Activated CD4-positive, alpha-beta T cell treated with anti-CD3 and anti-CD28 coated beads, Interleukin-2, amount 10 ng/mL, durations not matched to agents 7 days and 5 days (primary cell): ENCODE data around the gene TMUB1. TPM values are rescaled to one million over a fixed set of nuclear protein-coding genes. Genes with fewer than 3 reads are reported as not detected.
A peak's percentile ranks its signal among the peaks of the same experiment; 100 is the strongest.

ENCODE experiments used
- CTCF ChIA-PET: fragments of 350-600 bp; sonication (Branson Sonifier 250); formaldehyde crosslinking; loops from one replicate; lab custom pipeline; 2021; ENCODE audit warnings: antibody characterized with exemption; lab: Charles Lee
- POLR2A ChIA-PET: fragments of 350-600 bp; sonication (Branson Sonifier 250); formaldehyde crosslinking; loops from one replicate; lab custom pipeline; 2021; ENCODE audit warnings: antibody characterized with exemption; lab: Charles Lee
- DNase-seq: peaks from one replicate; pipeline ENCODE4 v3.0.0-alpha.2; 2020
- H3K27ac Mint-ChIP-seq: one replicate; pipeline ENCODE4 v1.8.0; 2021; ENCODE audit warnings: mild to moderate bottlenecking, moderate library complexity, mixed read lengths
- H3K27me3 Mint-ChIP-seq: one replicate; pipeline ENCODE4 v1.8.0; 2021; ENCODE audit warnings: mixed read lengths
- H3K36me3 Mint-ChIP-seq: one replicate; pipeline ENCODE4 v1.8.0; 2021; ENCODE audit warnings: low read depth, mixed read lengths
- H3K4me1 Mint-ChIP-seq: one replicate; pipeline ENCODE4 v1.8.0; 2021; ENCODE audit warnings: mixed read lengths
- H3K4me3 Mint-ChIP-seq: one replicate; pipeline ENCODE4 v1.8.0; 2021; ENCODE audit warnings: mild to moderate bottlenecking, moderate library complexity, mixed read lengths
- H3K9me3 Mint-ChIP-seq: one replicate; pipeline ENCODE4 v1.8.0; 2021; ENCODE audit warnings: mixed read lengths
- total RNA-seq, 2 experiments: library from RNA; stranded (reverse); gene quantifications; one replicate each; pipeline ENCODE4 v1.2.3, GENCODE V29; 2021

Gene TMUB1
- total RNA-seq, 2 experiments from 2014 or later: 73.7 to 77.1 TPM

DNA sequence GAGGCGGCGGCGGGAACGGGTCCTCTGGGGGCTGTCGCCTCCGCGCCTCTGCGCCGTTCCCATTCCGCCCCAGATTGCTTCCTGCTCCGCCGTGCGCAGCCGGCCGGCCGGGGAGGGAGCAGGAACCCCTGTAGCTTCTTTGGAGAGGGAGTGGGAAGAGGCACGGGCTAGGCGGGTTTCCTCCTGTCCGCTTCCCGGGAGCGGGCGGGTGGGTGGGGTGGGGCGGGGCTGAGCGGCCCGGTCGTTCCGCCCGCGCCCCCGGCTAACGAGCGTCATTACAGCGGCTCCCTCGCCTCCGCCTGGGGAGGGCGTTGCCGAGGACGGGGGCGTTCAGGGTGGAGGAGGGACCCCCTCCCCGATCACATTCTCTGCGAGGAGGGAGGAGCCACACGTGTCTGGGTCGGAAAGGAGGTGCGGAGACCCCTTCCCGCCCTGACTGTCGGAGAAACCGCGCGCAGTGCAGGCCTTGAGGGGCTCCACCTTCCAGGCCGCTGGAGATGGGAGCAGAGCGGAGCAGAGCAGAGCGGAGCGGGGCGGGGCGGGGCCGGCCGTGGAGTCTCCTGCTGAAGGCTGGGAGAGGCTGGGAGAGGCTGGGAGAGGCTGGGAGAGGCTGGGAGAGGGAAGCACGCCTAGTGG lies 42.7 kb upstream of the TMUB1 start:
- peaks cover 5% of the 10 kb centered on the region for H3K4me1 Mint-ChIP-seq
- CTCF ChIA-PET: no interaction called here
- no peaks in the 10 kb centered on the region for H3K9me3 Mint-ChIP-seq

DNA sequence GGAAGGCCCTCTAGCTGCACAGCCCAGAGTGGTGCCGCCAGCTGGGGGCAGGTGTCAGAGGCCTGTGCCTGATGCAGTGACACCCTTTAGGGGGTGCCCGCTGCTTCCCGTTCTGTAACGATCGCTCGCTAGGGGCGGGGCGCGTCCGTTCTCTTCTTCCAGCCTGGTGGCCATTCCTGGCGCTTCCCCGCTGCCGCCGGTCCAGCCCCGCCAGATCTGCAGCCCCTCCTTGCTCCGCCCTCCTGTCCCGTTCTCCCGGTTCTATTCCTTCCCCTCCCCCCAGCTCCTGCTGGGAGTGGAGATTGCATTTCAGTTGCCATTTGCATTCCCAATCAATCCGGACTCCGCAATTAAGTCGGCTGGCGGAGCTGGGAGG lies 42.2 kb upstream of the TMUB1 start:
- ChIA-PET CTCF (no interaction called here), POLR2A (no interaction called here)
- H3K4me3 Mint-ChIP-seq: no peak overlapping the region

More for the DNA sequence above, 42.7 kb upstream of the TMUB1 start:
- H3K27me3 Mint-ChIP-seq: no peaks in the 10 kb centered on the region
- no peak overlapping the region for H3K27ac Mint-ChIP-seq
- no peak overlapping the region for H3K4me3 Mint-ChIP-seq
- no peak for DNase-seq
- POLR2A ChIA-PET: no interaction called here
- no peaks in the 10 kb centered on the region for H3K36me3 Mint-ChIP-seq

DNA sequence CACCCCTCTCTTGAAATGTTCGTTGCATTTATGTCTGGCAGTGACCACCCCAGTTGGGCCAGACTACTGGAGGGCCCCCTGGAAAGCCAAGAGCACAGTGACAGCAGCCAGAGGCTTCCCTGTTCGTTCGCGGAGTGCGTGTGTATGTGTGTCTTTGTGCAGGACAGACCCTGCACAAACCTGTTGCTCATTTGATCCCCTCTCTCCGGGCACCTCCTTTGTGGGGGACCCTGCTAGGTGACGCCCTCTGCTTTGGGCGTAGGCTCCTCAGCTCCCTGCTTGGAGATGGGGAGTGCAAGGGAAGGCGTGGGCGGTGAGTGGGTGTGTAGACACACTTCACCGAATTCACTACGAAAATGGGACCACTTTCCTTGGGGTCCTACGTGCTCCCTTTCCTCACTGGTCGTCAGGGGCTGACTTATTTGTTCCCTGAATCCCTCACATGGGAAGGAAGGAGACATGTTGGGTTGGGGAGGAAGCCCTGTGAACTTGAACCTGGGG lies 41.7 kb upstream of the TMUB1 start:
- no peak overlapping the region for H3K27ac Mint-ChIP-seq
- ChIA-PET CTCF (interaction anchor here (0.6 to 1.9 kb wide), 8 partner anchors 11 to 236 kb away, joined by 3 to 18 read pairs (median 5); no protein-coding TSS in a partner anchor), POLR2A (no interaction called here)
- peaks cover 1% of the 10 kb centered on the region for H3K4me1 Mint-ChIP-seq
- DNase-seq: no peak
- H3K27me3 Mint-ChIP-seq: no peaks in the 10 kb centered on the region
- no peak overlapping the region for H3K4me3 Mint-ChIP-seq
- H3K9me3 Mint-ChIP-seq: no peaks in the 10 kb centered on the region
- H3K36me3 Mint-ChIP-seq: no peaks in the 10 kb centered on the region

More for the DNA sequence above, 42.2 kb upstream of the TMUB1 start:
- H3K4me1 Mint-ChIP-seq: peaks cover 5% of the 10 kb centered on the region
- no peak overlapping the region for H3K27ac Mint-ChIP-seq
- H3K36me3 Mint-ChIP-seq: no peaks in the 10 kb centered on the region
- no peaks in the 10 kb centered on the region for H3K9me3 Mint-ChIP-seq
- H3K27me3 Mint-ChIP-seq: no peaks in the 10 kb centered on the region
- DNase-seq: no peak

DNA sequence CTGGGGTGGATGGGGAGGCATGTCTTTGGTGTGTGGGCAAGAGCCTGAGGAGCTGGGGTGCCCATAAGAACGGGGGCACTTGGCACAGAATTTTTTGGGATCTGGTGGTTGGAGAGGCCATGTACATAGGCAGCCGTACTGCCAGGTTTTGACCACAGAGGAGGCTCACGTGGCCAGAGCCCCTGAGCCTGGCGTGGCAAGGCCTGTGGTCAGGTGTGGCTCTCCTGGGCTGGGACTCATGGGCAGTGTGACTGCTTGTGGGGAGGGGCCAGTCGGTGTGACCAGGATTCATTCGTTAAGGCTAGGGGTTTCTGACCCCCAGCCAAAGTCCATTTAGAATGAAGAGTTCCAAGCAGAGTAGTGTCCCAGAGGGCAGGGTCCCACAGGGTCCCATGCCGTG lies 41.2 kb upstream of the TMUB1 start:
- POLR2A ChIA-PET: no interaction called here

DNA sequence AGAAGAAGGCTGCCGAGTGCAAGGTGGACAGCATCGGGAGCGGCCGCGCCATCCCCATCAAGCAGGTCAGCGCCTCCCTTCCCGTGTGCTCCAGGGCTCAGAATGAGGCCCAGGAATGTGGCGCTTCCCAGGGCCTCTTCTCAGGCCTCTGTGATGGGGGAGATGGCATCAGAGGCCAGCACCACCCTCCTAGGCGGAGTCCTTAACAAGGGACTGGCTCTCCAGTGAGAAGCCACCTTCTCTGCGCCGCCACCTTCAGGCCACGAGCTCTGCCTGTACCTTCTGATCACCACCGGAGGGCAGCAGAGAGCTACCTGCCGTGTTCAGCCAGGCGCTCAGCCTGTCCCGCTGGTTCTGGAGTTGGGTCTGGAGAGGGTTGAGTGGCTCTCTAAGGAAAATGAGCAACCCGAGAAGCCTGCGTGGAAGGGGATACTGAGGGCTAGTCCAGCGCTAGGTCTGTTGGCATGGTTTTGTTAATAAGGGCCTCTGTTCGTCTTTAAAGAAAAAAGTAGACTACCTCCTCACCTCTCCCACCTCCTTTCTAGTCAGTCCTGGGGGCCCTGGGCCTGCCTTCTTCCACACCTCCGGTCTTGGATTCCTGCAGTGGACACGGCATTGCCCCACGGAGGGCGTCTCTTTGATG lies 40.6 kb upstream of the TMUB1 start:
- no peak overlapping the region for H3K27ac Mint-ChIP-seq
- H3K9me3 Mint-ChIP-seq: no peaks in the 10 kb centered on the region
- H3K36me3 Mint-ChIP-seq: no peaks in the 10 kb centered on the region
- CTCF ChIA-PET: interaction anchor here (0.6 to 1.9 kb wide), 28 partner anchors 9 to 235 kb away, joined by 3 to 18 read pairs (median 3); no protein-coding TSS in a partner anchor
- POLR2A ChIA-PET: no interaction called here
- H3K27me3 Mint-ChIP-seq: no peaks in the 10 kb centered on the region
- no peaks in the 10 kb centered on the region for H3K4me1 Mint-ChIP-seq
- peak; percentile 89 for DNase-seq
- no peak overlapping the region for H3K4me3 Mint-ChIP-seq

More for the DNA sequence above, 41.2 kb upstream of the TMUB1 start:
- no peaks in the 10 kb centered on the region for H3K36me3 Mint-ChIP-seq
- no peaks in the 10 kb centered on the region for H3K27me3 Mint-ChIP-seq
- H3K4me1 Mint-ChIP-seq: no peaks in the 10 kb centered on the region
- CTCF ChIA-PET: interaction anchor here (0.6 to 1.9 kb wide), 20 partner anchors 8 to 236 kb away, joined by 3 to 18 read pairs (median 3); no protein-coding TSS in a partner anchor
- H3K9me3 Mint-ChIP-seq: no peaks in the 10 kb centered on the region
- DNase-seq: no peak
- no peak overlapping the region for H3K4me3 Mint-ChIP-seq
- no peak overlapping the region for H3K27ac Mint-ChIP-seq

DNA sequence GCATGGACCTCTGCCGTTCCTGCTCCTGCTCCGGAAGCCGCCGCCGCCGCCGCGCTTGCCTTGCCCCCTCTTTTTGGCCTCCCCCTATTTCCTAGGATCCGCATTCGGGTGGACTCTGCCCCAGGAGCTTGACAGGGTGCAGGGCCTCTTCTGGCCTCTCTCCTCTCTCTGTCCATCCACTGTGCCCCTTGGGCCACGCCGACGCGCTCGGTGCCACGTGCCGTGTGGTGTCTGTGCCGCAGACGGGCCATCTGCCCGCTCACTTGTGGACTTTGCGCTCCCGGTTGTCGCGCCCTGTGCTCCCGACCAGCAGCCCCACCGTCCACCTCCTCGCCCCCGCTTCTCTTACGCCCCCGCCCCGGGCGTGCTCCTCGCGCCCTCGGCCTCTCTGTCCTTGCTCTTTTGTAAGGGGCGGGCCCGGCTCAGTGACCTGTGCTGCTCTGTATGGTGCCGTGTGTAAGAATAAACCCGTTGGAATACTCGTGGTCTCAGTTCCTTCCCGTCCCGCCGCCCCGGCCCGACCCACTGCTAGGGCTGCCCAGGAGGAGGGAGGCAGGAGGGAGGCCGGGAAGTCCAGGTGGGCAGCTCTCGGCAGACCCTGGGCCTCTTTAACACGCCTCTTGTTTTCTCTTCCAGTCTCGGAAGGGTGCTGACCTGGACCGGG lies 40.0 kb upstream of the TMUB1 start:
- Mint-ChIP-seq H3K4me3 (no peak overlapping the region), H3K9me3 (no peaks in the 10 kb centered on the region), H3K27ac (no peak overlapping the region), H3K36me3 (no peaks in the 10 kb centered on the region), H3K4me1 (peaks cover 3% of the 10 kb centered on the region), H3K27me3 (no peaks in the 10 kb centered on the region)
- POLR2A ChIA-PET: no interaction called here
- CTCF ChIA-PET: interaction anchor here (0.6 to 1.9 kb wide), 25 partner anchors 9 to 179 kb away, joined by 3 to 18 read pairs (median 3); no protein-coding TSS in a partner anchor
- no peak for DNase-seq

DNA sequence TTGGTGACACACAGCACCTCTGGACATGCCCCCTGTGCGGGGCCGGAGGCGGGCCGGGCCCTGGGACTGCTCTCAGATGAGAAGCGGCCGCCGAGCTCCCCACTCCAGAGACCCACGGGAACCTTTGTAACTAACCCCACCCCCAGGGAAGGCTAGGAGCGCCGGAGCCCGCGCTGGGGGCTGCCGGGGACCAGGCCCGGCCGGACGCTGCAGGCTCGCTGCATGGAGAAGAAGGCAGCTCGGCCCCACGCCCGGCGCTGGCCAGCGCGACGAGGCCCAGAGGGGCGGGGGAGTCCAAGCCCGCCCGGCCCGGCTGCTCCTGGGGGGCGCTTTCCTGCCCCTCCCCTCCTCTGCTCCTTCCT lies 39.5 kb upstream of the TMUB1 start:
- POLR2A ChIA-PET: no interaction called here
- no peaks in the 10 kb centered on the region for H3K36me3 Mint-ChIP-seq
- H3K4me1 Mint-ChIP-seq: peaks cover 3% of the 10 kb centered on the region

DNA sequence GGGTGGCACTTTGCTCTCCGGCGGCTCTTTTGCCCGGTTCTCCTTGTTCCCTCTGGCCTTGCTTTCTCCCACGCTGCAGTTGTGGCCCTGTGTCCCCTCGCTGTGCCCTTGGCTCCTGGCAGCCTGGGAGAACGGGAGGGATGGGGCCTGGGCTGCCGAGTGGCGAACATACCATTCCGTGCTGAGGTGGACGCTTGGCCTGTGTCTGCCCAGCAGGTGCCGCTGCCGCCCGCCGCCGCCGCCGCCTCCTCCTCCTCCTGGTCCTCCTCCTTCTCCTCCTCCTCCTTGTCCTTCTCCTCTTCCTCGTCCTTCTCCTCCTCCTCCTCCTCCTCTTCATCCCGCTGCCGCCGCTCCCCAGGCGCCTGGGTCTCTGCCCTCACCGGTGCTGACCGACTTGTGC lies 39.0 kb upstream of the TMUB1 start:
- Mint-ChIP-seq H3K36me3 (no peaks in the 10 kb centered on the region), H3K4me3 (no peak overlapping the region), H3K27ac (no peak overlapping the region), H3K9me3 (no peaks in the 10 kb centered on the region), H3K27me3 (no peaks in the 10 kb centered on the region), H3K4me1 (peaks cover 6% of the 10 kb centered on the region)
- DNase-seq: no peak
- POLR2A ChIA-PET: no interaction called here
- CTCF ChIA-PET: no interaction called here

More for the DNA sequence above, 39.5 kb upstream of the TMUB1 start:
- Mint-ChIP-seq H3K9me3 (no peaks in the 10 kb centered on the region), H3K27me3 (no peaks in the 10 kb centered on the region), H3K4me3 (no peak overlapping the region), H3K27ac (no peak overlapping the region)
- CTCF ChIA-PET: interaction anchor here (1.2 to 1.9 kb wide), 2 partner anchors 12 to 121 kb away, joined by 3 to 10 read pairs; no protein-coding TSS in a partner anchor
- no peak for DNase-seq

DNA sequence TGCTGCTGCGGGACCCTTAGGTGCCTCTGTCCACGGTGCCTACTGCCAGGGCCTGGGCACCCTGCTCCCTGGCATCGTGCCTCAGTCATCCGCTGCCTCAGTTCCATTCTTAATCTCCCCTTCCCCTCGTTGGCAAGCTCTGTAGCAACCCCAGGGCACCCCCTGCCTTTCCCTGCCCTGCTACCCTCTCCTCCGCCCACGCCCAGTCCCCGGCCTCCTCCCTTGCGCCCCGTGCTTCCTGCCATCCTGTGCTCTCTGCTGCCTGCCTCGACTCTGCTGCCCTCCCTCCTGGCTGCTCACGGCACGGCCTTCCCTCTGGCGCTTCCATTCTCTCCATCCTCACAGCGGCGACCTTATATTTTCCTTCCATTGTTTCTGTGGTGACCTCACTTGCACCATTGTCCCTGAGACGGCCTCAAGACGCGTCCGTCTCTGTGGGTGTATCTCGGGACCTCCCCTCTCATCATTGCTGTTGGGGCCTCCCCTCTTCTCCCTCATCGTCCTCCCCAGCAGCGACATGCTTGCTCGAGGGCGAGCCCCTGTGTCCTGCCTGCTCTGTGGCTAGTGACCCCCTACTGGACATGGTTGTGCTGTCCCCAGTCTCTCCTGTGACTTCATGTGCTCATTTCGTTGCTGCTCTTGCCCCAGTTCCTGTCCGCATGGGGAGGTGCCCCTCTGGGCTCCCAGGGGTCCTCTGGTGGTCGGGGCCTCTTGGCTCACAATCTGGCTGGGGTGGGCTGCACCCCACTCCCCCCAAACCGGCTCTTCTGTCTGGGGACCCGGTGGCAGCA lies 38.3 kb upstream of the TMUB1 start:
- ChIA-PET POLR2A (no interaction called here), CTCF (no interaction called here)
- H3K4me1 Mint-ChIP-seq: peaks cover 7% of the 10 kb centered on the region
- no peaks in the 10 kb centered on the region for H3K36me3 Mint-ChIP-seq
- no peaks in the 10 kb centered on the region for H3K9me3 Mint-ChIP-seq
- no peak overlapping the region for H3K4me3 Mint-ChIP-seq
- no peak for DNase-seq
- no peaks in the 10 kb centered on the region for H3K27me3 Mint-ChIP-seq
- no peak overlapping the region for H3K27ac Mint-ChIP-seq

DNA sequence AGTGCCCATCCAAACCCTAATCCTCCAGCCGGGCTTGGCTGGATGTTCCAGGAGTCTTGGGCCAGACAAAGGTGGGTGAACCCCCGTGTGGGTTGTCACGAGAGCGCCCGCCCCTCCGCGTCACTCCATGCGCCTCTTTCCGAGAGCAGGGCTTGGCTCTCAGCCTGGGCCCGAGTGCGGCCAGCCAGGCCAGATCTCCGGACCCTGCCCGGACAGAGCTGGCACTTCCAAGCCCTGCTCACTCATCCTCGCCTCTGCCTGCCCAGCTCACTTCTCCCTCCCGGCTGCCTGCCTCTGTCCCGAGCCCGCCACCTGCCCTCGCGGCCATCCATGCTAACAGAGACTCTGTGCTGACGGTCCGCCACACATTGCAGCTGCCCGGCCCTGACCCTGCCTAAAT lies 37.6 kb upstream of the TMUB1 start:
- no peak overlapping the region for H3K4me3 Mint-ChIP-seq
- POLR2A ChIA-PET: no interaction called here
- H3K36me3 Mint-ChIP-seq: no peaks in the 10 kb centered on the region
- no peaks in the 10 kb centered on the region for H3K9me3 Mint-ChIP-seq
- CTCF ChIA-PET: interaction anchor here (0.5 to 1.4 kb wide), 3 partner anchors 13 to 349 kb away, joined by 3 to 4 read pairs (median 4); no protein-coding TSS in a partner anchor
- no peak for DNase-seq
- H3K27ac Mint-ChIP-seq: no peak overlapping the region
- H3K27me3 Mint-ChIP-seq: peaks cover 2% of the 10 kb centered on the region
- peaks cover 7% of the 10 kb centered on the region for H3K4me1 Mint-ChIP-seq

DNA sequence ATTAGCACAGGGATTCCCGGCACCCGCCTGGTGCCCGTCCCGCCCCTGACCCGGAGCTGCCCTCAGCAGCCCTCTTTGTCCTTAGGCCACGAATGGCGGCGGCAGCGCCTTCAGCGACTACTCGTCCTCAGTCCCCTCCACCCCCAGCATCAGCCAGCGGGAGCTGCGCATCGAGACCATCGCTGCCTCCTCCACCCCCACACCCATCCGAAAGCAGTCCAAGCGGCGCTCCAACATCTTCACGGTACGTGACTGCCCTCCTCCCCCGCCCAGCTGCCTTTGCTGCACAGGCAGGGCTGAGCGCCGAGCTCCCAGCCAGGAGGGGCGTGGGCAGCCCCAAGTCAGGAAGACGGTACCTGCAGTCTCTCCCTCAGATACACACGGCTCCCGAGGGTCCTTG lies 36.6 kb upstream of the TMUB1 start:
- Mint-ChIP-seq H3K36me3 (no peaks in the 10 kb centered on the region), H3K9me3 (no peaks in the 10 kb centered on the region), H3K4me1 (peaks cover 10% of the 10 kb centered on the region), H3K27me3 (peaks cover 5% of the 10 kb centered on the region), H3K4me3 (no peak overlapping the region), H3K27ac (no peak overlapping the region)
- DNase-seq: no peak
- ChIA-PET CTCF (interaction anchor here (0.6 to 1.4 kb wide), 6 partner anchors 9 to 768 kb away, joined by 3 to 4 read pairs (median 3); no protein-coding TSS in a partner anchor), POLR2A (no interaction called here)

DNA sequence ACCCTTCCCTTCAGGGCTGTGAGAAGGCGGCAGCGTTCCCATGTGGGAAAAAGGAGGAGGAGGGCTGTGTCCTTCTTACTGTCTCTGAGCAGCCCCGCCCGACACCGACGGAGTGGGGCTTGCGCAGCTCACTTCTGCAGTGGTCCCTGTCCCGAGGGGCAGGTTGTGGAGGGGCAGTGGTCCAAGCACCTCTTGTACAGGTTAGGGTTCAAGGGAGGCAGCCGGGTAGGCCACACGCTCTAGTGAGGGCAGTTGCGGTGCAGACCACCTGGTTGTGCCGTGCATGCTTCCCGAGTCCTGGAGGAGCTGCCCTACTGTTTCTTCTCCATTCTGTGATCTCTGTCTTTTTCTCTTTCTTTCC lies 35.7 kb upstream of the TMUB1 start:
- Mint-ChIP-seq H3K27ac (no peak overlapping the region), H3K27me3 (peaks cover 5% of the 10 kb centered on the region), H3K4me1 (peaks cover 10% of the 10 kb centered on the region), H3K9me3 (no peaks in the 10 kb centered on the region), H3K4me3 (no peak overlapping the region), H3K36me3 (no peaks in the 10 kb centered on the region)
- POLR2A ChIA-PET: no interaction called here
- DNase-seq: no peak
- CTCF ChIA-PET: interaction anchor here (0.9 to 2.6 kb wide), 4 partner anchors 8 to 124 kb away, joined by 3 to 7 read pairs (median 4); no protein-coding TSS in a partner anchor
